ENCODE data around the gene TTC27.

Gene TTC27

DNA sequence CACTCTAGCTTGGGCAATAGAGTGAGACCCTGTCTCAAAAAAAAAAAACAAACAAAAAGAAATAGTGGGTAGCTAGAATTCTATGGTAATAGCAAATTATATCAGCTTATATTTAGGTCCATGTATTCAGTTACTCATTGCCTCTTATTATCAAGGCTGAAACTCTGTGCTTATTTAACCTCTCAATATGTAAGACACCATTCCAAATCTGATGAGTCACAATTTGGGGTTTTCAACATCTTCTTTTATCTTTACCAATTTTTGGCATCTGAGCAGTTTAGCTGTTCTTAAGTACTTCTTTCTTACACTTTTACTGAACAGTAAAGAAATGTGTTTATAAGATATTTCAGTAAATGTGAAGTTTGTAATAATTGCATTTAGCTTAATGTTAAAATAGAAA lies 69.3 kb downstream of the TTC27 start:
- Histone ChIP-seq H3K4me1 (ENCODE audit: insufficient read depth, insufficient read length) (no peaks in the 10 kb centered on the region), H3K9me3 (ENCODE audit: insufficient read depth, low read length) (no peaks in the 10 kb centered on the region), H3K4me3 (ENCODE audit: insufficient read length, low read depth) (no peak overlapping the region), H3K36me3 (ENCODE audit: insufficient read depth, insufficient read length, low read length) (no peaks in the 10 kb centered on the region), H3K27me3 (ENCODE audit: insufficient read depth, insufficient read length) (no peaks in the 10 kb centered on the region), H3K9ac (ENCODE audit: insufficient read length, low read depth) (no peak overlapping the region)
- DNase-seq (ENCODE audit: low read depth, low spot score): no peak
- TF ChIP-seq YY1 (IDR thresholded peaks at IDR 0.05; ENCODE audit: insufficient read depth, insufficient read length): no peak
- no peak for TF ChIP-seq SUZ12 (IDR thresholded peaks at IDR 0.05; ENCODE audit: extremely low read depth, insufficient read depth, insufficient read length)
- no peak for TF ChIP-seq ZNF274 (IDR thresholded peaks at IDR 0.05; ENCODE audit: low read depth, low read length)

DNA sequence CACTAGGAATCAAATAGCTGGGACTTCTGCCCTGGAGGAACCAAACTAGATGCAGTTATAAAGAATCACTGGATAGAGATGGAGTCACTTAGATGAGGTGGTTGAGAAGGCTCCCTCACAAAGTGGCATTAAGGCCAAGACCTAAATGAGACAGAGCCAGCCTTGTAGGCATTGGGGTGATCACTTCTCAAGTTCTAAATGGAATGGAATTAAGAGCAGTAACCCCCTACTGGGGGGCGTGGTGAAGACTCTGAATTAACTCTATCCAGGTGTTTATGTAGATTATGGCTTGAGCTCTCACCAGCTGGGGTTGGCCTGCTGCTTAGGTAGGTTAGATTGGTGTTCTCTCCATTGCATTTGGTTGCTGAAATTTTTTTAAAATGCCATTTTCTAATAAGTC lies 71.3 kb downstream of the TTC27 start:
- H3K9me3 ChIP-seq (ENCODE audit: insufficient read depth, low read length): no peaks in the 10 kb centered on the region
- no peaks in the 10 kb centered on the region for H3K27me3 ChIP-seq (ENCODE audit: insufficient read depth, insufficient read length)
- no peak overlapping the region for H3K9ac ChIP-seq (ENCODE audit: insufficient read length, low read depth)
- peaks cover 5% of the 10 kb centered on the region for H3K36me3 ChIP-seq (ENCODE audit: insufficient read depth, insufficient read length, low read length)
- TF ChIP-seq ZNF274 (IDR thresholded peaks at IDR 0.05; ENCODE audit: low read depth, low read length): no peak
- TF ChIP-seq SUZ12 (IDR thresholded peaks at IDR 0.05; ENCODE audit: extremely low read depth, insufficient read depth, insufficient read length): no peak
- TF ChIP-seq YY1 (IDR thresholded peaks at IDR 0.05; ENCODE audit: insufficient read depth, insufficient read length): no peak
- no peak for DNase-seq (ENCODE audit: low read depth, low spot score)
- H3K4me3 ChIP-seq (ENCODE audit: insufficient read length, low read depth): no peak overlapping the region
- H3K4me1 ChIP-seq (ENCODE audit: insufficient read depth, insufficient read length): no peaks in the 10 kb centered on the region

DNA sequence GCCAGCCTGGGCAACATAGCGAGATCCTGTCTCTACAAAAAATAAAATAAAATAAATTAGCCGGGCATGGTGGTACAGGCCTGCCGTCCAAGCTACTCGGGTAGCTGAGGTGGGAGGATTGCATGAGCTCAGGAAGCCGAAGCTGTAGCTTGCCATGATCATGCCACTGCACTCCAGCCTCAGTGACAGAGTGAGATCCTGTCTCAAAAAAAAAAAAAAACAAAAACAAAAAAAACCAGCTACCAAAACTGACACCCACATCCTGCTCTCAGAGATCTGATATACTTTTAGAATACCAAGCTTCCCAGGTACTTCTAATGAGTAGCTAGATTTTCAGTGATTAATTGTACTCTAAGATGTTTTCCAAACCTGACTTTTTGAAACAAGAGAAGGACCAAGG lies 74.0 kb downstream of the TTC27 start:
- DNase-seq (ENCODE audit: low read depth, low spot score): no peak
- Histone ChIP-seq H3K4me1 (ENCODE audit: insufficient read depth, insufficient read length) (no peaks in the 10 kb centered on the region), H3K36me3 (ENCODE audit: insufficient read depth, insufficient read length, low read length) (peaks cover 9% of the 10 kb centered on the region), H3K27me3 (ENCODE audit: insufficient read depth, insufficient read length) (no peaks in the 10 kb centered on the region), H3K9me3 (ENCODE audit: insufficient read depth, low read length) (no peaks in the 10 kb centered on the region), H3K4me3 (ENCODE audit: insufficient read length, low read depth) (no peak overlapping the region), H3K9ac (ENCODE audit: insufficient read length, low read depth) (no peak overlapping the region)
- TF ChIP-seq ZNF274 (IDR thresholded peaks at IDR 0.05; ENCODE audit: low read depth, low read length) (no peak), SUZ12 (IDR thresholded peaks at IDR 0.05; ENCODE audit: extremely low read depth, insufficient read depth, insufficient read length) (no peak), YY1 (IDR thresholded peaks at IDR 0.05; ENCODE audit: insufficient read depth, insufficient read length) (no peak)

DNA sequence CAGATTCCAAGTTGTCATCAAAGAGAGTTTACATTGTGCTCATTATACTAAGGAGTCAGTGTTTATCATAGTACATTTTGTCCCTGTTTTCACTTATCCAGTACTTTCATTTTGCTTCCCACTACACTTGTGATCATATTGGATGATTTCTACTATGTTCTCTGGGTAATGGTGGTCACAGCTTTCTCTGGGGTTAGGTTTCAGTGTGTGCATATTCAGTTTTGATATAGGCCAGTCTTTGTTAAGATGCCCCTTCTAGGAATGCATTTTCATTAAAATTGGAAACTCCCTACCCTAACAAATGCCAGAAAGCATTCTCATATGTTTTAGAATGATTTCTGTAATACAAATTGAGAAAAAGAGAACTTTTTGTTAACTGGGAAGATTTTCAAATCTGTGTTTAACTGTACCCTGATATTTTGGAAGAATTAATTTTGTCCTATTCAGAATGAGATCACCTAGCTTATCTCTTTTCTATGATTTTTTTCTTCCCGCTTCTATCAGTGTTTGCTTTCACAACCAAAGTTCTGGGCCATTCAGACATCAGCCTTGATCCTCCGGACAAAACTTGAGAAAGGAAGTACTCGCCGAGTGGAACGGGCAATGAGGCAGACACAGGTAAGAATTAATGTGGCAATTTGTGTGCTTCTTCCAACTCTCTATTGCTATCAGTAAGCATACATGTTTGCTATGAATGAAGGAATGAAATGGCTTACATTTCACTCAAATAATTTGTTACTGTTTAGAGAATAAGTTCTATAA lies 74.6 kb downstream of the TTC27 start:
- TF ChIP-seq ZNF274 (IDR thresholded peaks at IDR 0.05; ENCODE audit: low read depth, low read length): no peak
- no peak for TF ChIP-seq SUZ12 (IDR thresholded peaks at IDR 0.05; ENCODE audit: extremely low read depth, insufficient read depth, insufficient read length)
- no peak for TF ChIP-seq YY1 (IDR thresholded peaks at IDR 0.05; ENCODE audit: insufficient read depth, insufficient read length)
- H3K4me1 ChIP-seq (ENCODE audit: insufficient read depth, insufficient read length): no peaks in the 10 kb centered on the region
- no peaks in the 10 kb centered on the region for H3K9me3 ChIP-seq (ENCODE audit: insufficient read depth, low read length)
- H3K9ac ChIP-seq (ENCODE audit: insufficient read length, low read depth): no peak overlapping the region
- H3K36me3 ChIP-seq (ENCODE audit: insufficient read depth, insufficient read length, low read length): peaks cover 14% of the 10 kb centered on the region
- H3K4me3 ChIP-seq (ENCODE audit: insufficient read length, low read depth): no peak overlapping the region
- DNase-seq (ENCODE audit: low read depth, low spot score): no peak
- H3K27me3 ChIP-seq (ENCODE audit: insufficient read depth, insufficient read length): no peaks in the 10 kb centered on the region

DNA sequence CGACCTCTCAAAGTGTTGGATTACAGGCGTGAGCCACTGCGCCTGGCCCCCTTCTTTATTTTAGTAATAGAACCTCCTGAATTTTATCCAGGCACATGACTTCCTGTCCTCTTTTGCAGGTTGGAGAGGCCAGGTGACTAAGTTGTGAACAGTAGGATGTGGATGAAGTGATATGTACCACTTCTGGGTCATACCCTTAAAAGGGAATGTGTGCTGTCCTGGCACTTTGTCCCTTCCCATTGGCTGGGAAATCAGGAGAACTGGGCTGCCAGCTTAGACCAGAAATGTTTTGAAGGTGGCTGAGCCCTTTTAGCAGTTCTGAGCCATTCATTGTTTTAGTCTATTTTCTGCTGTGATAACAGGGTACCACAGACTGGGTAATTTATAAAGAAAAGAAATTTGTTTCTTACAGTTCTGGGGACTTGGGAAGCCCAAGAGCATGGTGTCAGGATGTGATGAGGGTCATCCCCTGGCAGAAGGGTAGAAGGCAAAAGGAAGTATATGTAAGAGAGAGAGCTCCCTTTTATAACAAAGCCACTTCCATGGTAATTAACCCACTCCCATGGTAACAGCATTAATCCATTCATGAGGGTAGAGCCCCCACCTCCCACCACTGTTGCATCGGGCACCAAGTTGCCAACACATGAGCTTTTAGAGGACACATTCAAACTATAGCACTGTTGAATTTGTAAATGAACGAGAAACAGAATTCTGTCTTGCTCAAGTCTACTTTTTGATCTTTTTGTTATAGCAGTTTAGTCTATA lies 79.1 kb downstream of the TTC27 start:
- Histone ChIP-seq H3K9me3 (ENCODE audit: insufficient read depth, low read length) (no peaks in the 10 kb centered on the region), H3K4me3 (ENCODE audit: insufficient read length, low read depth) (no peak overlapping the region), H3K4me1 (ENCODE audit: insufficient read depth, insufficient read length) (no peaks in the 10 kb centered on the region), H3K36me3 (ENCODE audit: insufficient read depth, insufficient read length, low read length) (peaks cover 14% of the 10 kb centered on the region), H3K9ac (ENCODE audit: insufficient read length, low read depth) (no peak overlapping the region), H3K27me3 (ENCODE audit: insufficient read depth, insufficient read length) (no peaks in the 10 kb centered on the region)
- TF ChIP-seq SUZ12 (IDR thresholded peaks at IDR 0.05; ENCODE audit: extremely low read depth, insufficient read depth, insufficient read length) (no peak), ZNF274 (IDR thresholded peaks at IDR 0.05; ENCODE audit: low read depth, low read length) (no peak), YY1 (IDR thresholded peaks at IDR 0.05; ENCODE audit: insufficient read depth, insufficient read length) (no peak)
- no peak for DNase-seq (ENCODE audit: low read depth, low spot score)

DNA sequence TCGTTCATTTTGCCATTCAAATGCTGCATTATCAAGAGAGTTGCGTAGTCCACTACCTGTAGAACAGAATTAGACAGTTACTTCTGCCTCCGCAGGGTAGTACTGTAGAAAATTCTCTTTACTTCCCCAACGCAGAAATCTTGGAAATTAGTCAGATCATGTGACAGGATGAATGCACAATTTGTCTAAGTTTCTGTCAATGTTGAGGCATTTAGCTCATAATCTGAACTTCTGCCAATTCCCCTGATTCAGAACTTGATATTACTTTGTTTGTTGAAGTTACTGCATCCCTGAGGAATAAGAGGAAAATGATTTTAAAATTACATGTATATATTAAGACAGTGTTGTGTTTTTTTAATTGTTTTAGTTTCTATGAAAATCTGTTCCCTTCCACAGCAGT lies 83.4 kb downstream of the TTC27 start:
- Histone ChIP-seq H3K4me1 (ENCODE audit: insufficient read depth, insufficient read length) (no peaks in the 10 kb centered on the region), H3K4me3 (ENCODE audit: insufficient read length, low read depth) (no peak overlapping the region), H3K9ac (ENCODE audit: insufficient read length, low read depth) (no peak overlapping the region), H3K27me3 (ENCODE audit: insufficient read depth, insufficient read length) (no peaks in the 10 kb centered on the region), H3K9me3 (ENCODE audit: insufficient read depth, low read length) (no peaks in the 10 kb centered on the region), H3K36me3 (ENCODE audit: insufficient read depth, insufficient read length, low read length) (peaks cover 9% of the 10 kb centered on the region)
- no peak for TF ChIP-seq YY1 (IDR thresholded peaks at IDR 0.05; ENCODE audit: insufficient read depth, insufficient read length)
- no peak for TF ChIP-seq ZNF274 (IDR thresholded peaks at IDR 0.05; ENCODE audit: low read depth, low read length)
- no peak for TF ChIP-seq SUZ12 (IDR thresholded peaks at IDR 0.05; ENCODE audit: extremely low read depth, insufficient read depth, insufficient read length)
- DNase-seq (ENCODE audit: low read depth, low spot score): no peak

DNA sequence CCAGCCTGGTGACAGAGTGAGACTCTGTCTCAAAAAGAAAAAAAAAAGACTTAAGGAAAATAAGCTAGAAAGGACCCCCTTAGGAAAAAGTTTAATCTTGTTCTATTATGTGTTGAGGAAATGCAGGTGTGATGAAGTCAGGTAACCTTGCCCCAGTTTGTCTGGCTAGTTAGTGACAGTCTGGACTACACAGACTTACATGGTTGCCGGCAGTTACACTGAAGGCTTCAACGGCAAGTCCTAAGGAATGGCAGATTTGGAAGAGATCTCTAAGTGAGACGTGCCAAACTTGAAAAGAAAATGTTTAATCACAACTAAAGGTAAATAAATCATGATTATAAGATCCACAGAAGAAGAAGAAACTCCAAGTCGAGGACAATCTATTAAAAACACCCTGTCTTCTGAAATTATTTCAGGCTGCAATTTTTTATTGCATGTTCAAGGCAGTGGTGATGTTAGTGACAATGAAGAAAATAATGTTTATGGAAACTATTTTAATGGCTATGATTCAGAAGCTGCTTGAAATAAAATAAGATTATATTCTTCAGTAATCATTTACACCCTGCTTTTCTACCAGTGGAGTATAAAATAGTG lies 84.2 kb downstream of the TTC27 start:
- no peaks in the 10 kb centered on the region for H3K4me1 ChIP-seq (ENCODE audit: insufficient read depth, insufficient read length)
- TF ChIP-seq YY1 (IDR thresholded peaks at IDR 0.05; ENCODE audit: insufficient read depth, insufficient read length) (no peak), SUZ12 (IDR thresholded peaks at IDR 0.05; ENCODE audit: extremely low read depth, insufficient read depth, insufficient read length) (no peak), ZNF274 (IDR thresholded peaks at IDR 0.05; ENCODE audit: low read depth, low read length) (no peak)
- H3K9ac ChIP-seq (ENCODE audit: insufficient read length, low read depth): no peak overlapping the region
- no peak overlapping the region for H3K4me3 ChIP-seq (ENCODE audit: insufficient read length, low read depth)
- no peaks in the 10 kb centered on the region for H3K9me3 ChIP-seq (ENCODE audit: insufficient read depth, low read length)
- no peak for DNase-seq (ENCODE audit: low read depth, low spot score)
- H3K27me3 ChIP-seq (ENCODE audit: insufficient read depth, insufficient read length): no peaks in the 10 kb centered on the region
- peaks cover 9% of the 10 kb centered on the region for H3K36me3 ChIP-seq (ENCODE audit: insufficient read depth, insufficient read length, low read length)

Measured in NT2/D1 (cell line).